Middle frontal gyrus (tissue), 1 donor: ENCODE measurements around the gene GRHL3.

Experiments
- DNase-seq: peaks from one replicate; pipeline ENCODE4 v3.0.0-alpha.2; 2015; ENCODE audit warnings: low spot score; ENCODE audit errors: extremely low spot score

Gene GRHL3

DNA sequence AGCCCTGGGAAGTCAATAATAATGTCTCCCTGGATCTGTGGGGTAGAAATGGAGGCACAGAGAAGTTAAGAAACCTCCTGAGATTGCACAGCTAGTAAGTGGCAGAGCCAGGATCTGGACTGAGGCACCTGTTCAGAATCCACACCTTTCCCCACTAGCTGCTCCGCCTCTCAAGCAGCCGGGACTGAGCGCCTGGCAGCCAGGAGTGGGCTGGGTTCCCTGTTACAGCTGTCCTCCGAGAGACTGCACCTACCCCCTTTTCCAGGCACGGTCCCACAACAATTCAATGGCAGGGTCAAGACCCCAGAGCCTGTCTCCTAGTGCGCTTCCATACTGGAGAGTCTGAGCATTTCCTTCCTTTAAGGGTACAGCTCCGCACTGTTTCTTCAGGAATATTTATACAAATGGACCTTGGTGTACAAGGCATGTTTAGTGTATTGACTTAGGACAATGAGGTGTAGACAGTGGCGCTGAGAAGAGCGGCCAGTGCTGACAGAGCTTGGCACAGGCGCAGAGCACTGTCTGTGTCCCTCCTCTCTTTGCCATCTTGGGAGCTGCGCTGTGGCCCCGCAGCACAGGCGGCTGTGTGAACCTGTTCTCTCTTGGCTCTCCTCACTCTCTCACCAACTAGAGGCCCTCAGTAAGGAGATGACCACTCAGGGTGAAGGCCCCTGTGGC lies 24.4 kb downstream of the GRHL3 start:
- no peak for DNase-seq

GRCh38 chr1:24344090-24344742 lies 25.1 kb downstream of the GRHL3 start:
- no peak for DNase-seq

DNA sequence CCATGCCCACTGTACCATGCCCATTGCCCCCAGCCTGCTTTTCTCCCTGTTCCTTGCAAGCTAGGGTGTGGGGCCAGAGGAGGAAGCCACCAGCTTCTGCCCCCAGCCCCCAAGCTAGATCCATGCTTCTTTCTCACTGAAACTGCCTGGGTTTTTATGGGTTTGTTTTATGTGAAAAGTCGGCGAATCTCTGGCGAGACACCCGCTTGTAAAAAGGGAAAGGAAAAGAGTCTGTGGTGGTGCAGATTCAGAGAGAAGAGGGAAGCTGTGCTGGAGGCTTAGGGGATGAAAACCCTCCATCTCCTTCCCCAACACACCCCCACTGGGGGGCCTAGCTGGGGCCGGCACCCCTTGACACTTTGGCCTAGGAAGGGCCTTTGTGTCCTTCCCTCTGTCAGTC lies 26.2 kb downstream of the GRHL3 start:
- no peak for DNase-seq

DNA sequence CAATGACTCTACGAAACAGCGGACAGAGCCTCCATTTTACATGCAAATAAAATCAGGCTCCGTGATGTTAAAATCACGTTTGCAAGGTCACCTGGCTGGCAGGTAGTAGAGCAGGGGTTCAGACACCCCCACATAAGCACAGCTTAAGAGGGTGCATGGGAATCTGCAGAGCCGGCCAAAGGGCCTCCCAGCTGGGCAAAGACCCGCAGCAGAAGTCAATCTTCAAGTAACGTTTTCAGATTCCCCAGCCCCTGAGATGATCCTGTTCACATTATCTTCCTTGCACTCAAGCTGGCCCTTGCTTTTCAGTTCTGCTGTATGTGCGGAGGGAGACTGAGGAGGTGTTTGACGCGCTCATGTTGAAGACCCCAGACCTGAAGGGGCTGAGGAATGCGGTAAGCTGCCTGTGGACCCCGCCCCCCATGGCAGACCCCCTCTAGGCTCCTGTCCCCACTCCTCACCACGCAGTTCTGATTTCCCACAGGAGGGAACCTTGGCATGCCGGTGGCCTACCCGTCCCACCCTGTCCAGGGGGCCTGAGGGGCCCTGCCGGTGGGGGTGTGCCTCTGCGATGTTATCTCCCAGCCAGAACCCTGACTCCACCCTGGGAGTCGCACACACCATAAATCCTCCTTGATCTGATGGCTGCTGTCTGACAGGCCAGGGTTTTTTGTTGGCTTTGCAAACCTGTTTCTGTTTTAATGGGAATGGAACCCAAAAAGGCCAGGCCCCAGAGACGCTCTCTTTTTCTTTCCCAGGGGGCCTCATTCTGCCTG lies 28.2 kb downstream of the GRHL3 start:
- no peak for DNase-seq

DNA sequence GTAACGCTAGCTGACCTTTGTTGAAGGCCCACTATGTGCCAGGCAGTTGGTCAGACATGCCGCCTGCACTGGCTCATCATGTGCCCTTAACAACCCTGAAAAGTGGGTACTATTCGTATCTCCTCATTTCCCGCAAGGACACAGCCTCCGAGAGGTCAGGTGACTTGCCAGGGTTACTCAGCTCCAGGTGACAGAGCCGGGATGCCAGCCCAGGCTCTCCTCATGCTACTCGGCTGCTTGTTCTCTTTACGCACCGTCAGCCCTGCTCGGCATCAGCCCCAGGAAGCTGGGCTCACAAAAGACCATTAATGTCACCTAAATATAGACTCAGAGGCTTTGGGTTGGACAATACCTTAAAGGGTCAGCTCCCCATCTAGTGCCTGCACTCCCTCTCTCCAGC lies 29.0 kb downstream of the GRHL3 start:
- no peak for DNase-seq

DNA sequence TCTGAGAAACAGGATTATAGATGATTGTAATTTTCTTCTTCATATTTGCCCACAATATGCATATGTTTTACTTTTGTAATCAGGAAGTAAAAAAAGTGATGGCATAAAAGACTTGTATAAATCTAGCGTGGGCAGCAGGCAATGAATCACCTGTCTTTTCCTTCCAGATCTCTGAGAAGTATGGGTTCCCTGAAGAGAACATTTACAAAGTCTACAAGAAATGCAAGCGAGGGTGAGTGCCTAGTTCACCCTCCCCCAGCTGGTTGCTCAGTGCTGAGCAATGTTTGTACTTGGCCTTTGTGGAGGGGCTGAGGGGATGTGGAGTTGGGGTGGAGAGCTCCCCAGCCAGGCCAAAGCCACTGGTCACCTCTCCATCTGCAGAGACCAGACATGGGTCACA lies 30.7 kb downstream of the GRHL3 start:
- no peak for DNase-seq

DNA sequence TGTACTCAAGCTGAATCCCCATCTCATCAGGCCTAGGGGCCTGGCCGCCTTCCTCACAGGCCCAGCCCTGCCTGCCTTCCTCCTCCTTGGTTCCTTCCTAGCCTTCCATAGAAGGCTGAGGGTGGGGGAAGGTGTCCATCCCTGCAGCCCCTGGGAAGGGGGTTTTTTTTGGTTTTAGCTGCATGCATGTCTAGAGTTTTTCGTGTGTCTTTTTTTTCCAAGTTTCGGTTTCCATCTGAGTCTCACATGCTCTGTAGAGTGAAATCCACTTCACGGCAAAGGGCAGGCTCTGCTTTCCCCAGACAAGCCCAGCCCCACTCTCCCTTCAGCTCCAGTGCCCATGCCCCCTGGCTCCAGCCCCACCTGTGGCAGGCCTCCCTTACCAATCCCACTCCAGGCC lies 32.1 kb downstream of the GRHL3 start:
- DNase-seq = no peak

DNA sequence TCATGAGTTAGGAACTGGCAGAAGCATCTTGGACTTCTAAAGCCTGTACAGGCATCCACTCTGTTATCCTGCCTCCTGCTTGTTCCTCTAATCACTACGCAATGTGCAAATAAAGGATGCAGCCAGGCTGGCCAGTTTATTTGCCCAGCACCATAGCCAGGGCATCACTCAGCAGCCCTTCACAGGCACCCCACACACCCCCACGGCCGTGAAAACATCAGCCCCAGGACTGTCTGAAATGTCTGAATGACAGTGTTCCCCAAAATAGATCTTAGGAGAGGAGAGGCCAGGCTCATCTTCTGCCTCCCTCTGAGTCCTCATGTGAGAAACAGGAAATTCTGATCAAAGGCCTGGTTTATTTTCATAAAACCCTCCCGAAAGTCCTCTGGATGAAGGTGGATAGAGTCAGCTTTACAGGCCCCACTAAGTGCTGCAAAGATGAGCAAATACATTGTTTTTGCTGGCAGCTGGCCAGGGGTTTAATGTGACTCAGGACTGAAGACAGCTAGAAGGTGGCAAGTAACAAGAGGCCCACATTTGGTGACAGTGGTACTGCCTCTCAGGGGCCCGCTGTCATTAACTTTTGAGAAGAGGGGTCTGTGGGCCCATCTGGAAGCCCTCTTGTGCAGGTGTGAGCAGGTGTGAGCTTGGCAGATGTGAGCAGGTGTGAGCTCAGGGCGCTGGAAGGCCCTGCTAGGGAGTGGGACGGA lies 32.9 kb downstream of the GRHL3 start:
- no peak for DNase-seq

DNA sequence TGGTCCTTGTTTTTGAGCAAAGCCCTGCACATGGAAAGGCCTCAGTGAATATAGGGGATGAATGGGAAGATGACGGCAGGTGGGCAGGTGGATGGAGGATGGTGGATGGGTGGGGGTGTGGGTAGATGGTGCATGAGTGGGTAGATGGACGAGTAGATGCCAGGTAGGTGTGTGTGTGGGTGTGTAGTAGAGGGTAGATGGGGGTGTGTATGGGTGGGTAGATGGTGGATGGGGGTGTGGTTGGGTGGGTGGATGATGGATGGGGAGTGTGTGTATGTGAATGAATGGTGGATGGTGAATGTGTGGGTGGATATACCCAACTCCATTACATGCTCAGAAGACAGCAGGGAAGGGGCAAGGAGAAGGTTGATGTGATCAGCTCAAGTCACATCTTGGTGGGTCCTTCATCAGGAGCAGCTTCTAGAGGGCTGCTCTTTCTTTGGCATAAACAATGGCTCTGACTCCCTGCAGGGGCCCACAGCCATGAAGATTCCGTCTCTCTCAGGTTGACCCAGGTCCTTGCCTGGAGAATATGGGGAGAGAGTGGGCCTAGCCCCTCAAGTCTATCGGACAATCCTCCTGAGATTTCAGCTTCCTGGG lies 34.2 kb downstream of the GRHL3 start:
- DNase-seq = no peak

- no peak for DNase-seq
Measured at GRCh38 chr1:24355466-24355865, 36.3 kb downstream of the GRHL3 start.

DNA sequence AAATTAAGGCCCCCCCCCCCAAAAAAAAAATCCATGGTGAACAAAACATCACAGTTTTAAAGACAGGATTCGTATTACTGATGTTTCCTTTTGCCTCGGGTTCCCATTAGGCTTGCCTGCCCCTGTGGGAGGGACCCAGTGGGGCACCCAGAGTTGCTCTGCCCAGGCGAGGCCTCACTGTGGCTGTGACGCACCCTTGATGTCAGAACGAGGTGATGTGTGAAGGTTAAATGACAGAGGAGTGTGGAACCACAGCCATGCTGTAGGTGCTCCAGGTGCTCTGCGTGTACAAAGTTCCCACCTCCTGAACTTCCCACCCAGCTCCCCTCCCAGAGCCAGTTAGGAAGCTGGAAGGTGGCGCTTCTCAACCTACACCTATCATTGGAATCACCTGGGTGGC lies 37.9 kb downstream of the GRHL3 start:
- no peak for DNase-seq

DNA sequence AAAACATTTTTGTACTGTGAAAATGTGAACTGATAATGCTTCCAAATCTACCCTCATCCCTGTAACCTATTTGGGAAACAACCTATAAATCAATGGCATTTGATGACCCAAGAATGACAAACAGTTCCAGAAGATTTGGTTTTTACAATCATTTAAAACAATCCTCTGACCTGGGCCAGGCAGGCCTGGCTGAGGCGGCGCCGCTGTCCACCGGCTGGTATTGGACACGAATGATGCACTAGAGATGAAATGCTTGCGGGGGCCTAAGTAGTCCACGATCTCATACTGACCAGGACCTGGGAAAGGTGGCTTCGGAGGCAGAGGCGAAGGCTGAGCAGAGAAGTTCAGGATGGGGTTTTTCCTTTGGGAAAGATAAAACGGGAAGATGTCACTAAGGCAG lies 41.5 kb downstream of the GRHL3 start:
- no peak for DNase-seq

GRCh38 chr1:24361811-24362210 lies 42.7 kb downstream of the GRHL3 start:
- no peak for DNase-seq

- no peak for DNase-seq
Measured at GRCh38 chr1:24362396-24362795, 43.2 kb downstream of the GRHL3 start.

DNA sequence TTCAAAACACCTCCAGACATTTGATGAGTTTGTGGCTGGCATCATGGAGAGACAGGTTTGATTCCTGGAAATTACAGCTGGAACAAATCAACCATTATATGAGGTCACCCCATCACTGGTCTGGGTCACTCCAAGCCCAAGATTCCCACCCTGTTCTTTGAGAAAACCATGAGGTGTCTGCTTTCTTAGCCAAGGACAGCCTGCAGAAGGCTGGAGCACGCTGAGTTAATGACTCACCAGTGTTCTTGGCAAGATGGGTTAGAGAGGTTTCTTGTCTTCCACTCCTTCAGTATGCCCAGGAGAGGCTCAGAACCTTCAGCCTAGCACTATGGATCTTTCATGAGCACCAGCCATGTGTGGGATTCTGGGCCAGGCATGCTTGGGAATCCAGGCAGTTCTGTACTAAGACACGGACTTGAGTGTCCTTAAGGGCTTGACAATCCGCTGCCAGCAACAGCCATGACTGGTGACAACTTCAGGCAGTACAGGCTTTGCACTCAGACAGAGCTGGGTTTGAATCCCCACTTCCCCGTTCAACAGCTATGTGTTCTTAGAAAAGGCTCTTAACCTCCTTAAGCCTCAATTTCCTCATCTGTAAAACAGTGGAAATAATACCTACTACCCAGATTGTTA lies 43.9 kb downstream of the GRHL3 start:
- no peak for DNase-seq

- DNase-seq = no peak
Measured at GRCh38 chr1:24363994-24364393, 44.8 kb downstream of the GRHL3 start.

- no peak for DNase-seq
Measured at GRCh38 chr1:24364605-24364974, 45.4 kb downstream of the GRHL3 start.

GRCh38 chr1:24364975-24365678 lies 46.0 kb downstream of the GRHL3 start:
- no peak for DNase-seq

DNA sequence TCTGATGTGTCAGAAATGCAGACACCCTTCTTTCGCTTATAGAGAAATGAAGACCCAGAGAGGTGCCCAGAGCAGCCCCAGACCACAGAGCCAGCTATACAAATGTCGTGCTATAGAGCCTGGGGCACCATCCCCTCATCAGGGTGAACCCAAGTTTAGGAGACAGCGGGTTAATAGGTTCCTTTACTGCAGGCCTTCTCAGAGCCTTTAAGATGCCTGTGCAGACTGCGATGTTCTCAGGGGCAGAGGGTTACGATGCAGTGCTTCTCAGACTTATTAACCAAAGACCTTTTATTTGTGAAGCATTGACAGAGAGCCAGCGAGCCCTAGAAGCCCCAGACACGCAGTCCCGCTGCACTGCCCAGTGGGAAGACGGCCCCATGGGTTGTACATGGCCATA lies 47.5 kb downstream of the GRHL3 start:
- DNase-seq = no peak

DNA sequence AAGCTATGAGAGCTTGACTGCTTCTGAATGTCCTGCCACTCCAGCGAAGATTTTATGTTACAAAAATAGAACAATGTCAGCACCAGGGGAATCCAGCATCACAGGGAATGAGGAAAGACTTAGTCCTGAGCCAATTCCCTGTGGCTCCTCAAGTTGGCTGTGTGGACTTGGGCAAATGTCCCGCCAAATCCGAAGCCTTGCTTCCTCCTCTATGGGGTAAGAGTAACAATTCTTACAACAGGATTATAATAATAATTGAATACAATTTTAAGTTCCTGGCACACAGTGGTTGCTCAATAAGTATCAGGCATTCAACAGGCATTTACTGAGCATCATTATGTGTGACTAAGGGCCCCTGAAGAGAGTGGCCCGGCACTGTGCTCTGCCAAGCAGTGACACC lies 50.0 kb downstream of the GRHL3 start:
- DNase-seq = no peak

DNA sequence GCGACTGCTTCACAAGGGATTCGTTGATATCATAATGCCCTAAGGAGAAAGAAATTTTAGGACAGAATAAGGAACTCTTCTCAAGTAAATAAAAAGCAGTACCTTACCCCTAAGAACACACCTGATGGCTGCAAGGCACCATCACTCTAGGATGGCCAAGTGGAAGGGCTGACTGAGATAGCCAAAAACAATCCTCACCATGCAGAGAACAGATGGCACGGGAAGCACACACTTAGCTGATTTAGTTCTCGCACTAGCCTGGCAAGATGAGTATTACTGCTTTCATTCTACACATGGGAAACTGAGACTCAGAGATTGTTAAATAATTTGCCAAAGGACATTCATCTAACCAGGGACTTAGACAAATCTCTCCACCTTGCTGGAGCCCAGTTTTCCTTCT lies 50.6 kb downstream of the GRHL3 start:
- no peak for DNase-seq
